Measurements from ENCODE around the gene ZXDC.
A peak's percentile ranks its signal among the peaks of the same experiment; 100 is the strongest.

ZXDC gene

GRCh38 chr3:126478581-126479310 is 3.1 kb upstream of the ZXDC start:
- DNase-seq (ENCODE audit: low read depth, low spot score): no peak
- H3K4me3 ChIP-seq (ENCODE audit: low read depth, low read length): no peak overlapping the region
- POLR2A ChIA-PET: no interaction called here
- CTCF ChIA-PET: no interaction called here
- no peak for TF ChIP-seq CTCF (IDR thresholded peaks at IDR 0.05; ENCODE audit: insufficient read depth, low read length, missing control alignments)

DNA sequence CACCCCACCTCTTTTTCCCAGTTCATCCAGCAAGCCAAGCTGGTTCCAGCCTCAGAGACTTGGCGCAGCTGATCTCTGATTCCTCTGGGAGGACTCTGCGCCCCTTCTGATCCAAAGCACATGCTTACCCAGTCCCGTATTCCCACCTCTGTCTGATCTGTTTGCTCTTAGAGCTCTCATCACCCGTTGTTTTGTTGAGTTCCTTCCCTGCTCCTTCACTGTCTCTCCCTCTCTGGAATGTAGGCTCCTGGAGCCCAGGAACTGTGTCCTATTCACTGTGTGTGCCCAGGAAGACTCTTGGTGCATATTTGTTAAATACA is 1.3 kb upstream of the ZXDC start:
- POLR2A ChIA-PET: no interaction called here
- DNase-seq (ENCODE audit: low read depth, low spot score): no peak
- no peak overlapping the region for H3K4me3 ChIP-seq (ENCODE audit: low read depth, low read length)
- CTCF ChIA-PET: interaction anchor here (1.3 kb wide), 1 partner anchor 1068 kb away, joined by 4 read pairs; no protein-coding TSS in a partner anchor
- TF ChIP-seq CTCF (IDR thresholded peaks at IDR 0.05; ENCODE audit: insufficient read depth, low read length, missing control alignments): no peak

DNA sequence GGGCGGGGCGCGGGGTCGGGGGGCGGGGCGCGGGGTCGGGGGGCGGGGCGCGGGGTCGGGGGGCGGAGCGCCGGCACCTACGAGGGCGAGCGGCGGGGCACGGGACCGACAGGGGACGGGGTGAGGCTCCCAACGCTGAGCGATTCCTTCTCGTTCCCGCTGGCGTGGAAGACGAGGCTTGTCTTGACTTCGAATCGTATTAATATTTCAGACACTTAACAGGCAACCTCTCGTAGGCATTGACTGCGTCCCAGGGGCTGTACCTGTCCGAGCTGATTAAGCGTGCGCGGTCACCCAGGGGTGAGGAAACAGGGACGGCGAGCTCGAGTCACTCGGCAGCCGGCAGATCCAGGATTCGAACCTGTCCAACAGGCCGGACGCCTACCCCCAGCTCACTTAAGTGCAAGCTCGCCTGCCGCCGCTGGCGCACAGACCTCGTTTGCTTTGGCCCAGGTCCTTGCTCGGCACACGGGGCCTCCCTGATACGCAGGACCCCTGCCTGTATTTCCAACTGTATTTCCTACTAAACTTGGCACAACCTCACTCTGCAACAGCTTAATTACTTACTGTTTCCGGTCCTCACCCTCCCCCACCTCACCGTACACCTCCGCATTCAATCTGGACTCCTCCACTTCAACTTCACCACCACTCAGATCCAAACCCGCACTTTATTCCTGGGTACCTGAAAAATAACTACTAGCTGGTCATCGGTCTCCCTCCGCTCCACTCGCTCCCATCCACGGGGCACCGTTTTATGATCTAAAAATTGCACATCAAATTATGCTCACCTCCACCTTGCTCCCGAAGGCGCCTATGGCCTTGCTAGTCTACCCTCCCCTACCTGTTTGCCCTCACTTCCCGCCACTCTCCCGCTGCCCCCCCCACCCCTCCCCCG is 722 bp upstream of the ZXDC start:
- ChIA-PET CTCF (interaction anchor here (0.6 to 2.4 kb wide), 6 partner anchors 23 to 1068 kb away, joined by 3 to 7 read pairs (median 4); no protein-coding TSS in a partner anchor), POLR2A (no interaction called here)
- peak overlapping the region; percentile 81 for H3K4me3 ChIP-seq (ENCODE audit: low read depth, low read length)
- no peak for DNase-seq (ENCODE audit: low read depth, low spot score)
- TF ChIP-seq CTCF (IDR thresholded peaks at IDR 0.05; ENCODE audit: insufficient read depth, low read length, missing control alignments): no peak

GRCh38 chr3:126474498-126475412 is 936 bp downstream of the ZXDC start:
- POLR2A ChIA-PET: interaction anchor here (0.6 kb wide), 1 partner anchor 148 kb away, joined by 3 read pairs; no protein-coding TSS in a partner anchor
- peak overlapping the region; percentile 75 for H3K4me3 ChIP-seq (ENCODE audit: low read depth, low read length)
- DNase-seq (ENCODE audit: low read depth, low spot score): no peak
- no peak for TF ChIP-seq CTCF (IDR thresholded peaks at IDR 0.05; ENCODE audit: insufficient read depth, low read length, missing control alignments)
- CTCF ChIA-PET: interaction anchor here (0.9 to 2.4 kb wide), 9 partner anchors 8 to 342 kb away, joined by 3 to 7 read pairs (median 3); no protein-coding TSS in a partner anchor

DNA sequence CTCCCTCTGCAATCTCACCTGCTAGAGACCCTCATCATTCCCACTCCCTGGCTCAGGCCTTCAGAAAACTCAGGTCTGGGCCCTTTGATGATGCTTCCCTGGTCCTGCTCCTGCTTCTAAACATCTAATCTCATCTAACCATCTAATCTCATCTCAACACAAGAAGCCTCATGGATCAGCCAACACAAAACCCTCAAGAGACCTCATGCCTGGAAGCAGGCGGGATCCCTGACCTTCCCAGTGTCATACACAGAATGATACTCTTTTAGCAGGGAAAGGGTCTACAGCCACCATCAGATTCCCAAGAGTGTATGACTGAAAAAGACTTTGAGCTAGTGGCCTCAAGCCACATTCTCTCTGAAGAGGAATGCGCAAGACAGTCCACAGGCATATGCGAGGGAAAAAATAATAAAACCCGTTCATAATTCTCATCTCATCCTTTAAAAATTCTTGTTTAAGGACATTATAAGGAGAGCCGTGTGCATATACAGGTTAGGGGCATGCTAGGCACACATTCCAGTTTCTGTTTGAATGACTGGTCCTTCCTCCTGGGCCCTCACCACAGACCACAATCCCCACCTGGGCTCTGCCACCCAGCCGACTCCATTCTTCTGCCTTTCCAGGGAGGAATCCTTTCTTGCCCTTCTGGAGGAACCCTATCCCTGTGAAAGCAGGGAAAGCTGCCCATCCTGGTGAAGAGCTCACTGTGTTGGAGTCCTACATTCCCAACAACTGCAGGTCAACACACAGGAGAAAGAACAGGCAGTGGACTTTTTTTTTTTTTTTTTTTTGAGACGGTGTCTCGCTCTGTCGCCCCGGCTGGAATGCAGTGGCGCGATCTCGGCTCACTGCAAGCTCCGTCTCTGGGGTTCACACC is 2.2 kb downstream of the ZXDC start:
- no peak for TF ChIP-seq CTCF (IDR thresholded peaks at IDR 0.05; ENCODE audit: insufficient read depth, low read length, missing control alignments)
- CTCF ChIA-PET: interaction anchor here (0.9 to 2.4 kb wide), 4 partner anchors 227 to 341 kb away, joined by 3 to 6 read pairs (median 3); no protein-coding TSS in a partner anchor
- POLR2A ChIA-PET: no interaction called here
- DNase-seq (ENCODE audit: low read depth, low spot score): no peak
- H3K4me3 ChIP-seq (ENCODE audit: low read depth, low read length): peak overlapping the region; percentile 39

Measured in AG04449 (cell line).